SJSA1 (cell line): ENCODE results near the gene POLR2A. TPM values are rescaled to one million over a fixed set of nuclear protein-coding genes. Genes with fewer than 3 reads are reported as not detected.

ENCODE experiments used
- DNase-seq, 2 experiments: peaks; one replicate each; pipeline ENCODE4 v3.0.0-alpha.2; 2015 to 2020; ENCODE audit warnings: low spot score in 2 of 2, low read depth in 1 of 2
- H3K27ac ChIP-seq: fragments of 250-450 bp; sonication (Bioruptor Pico); 2 replicates; pipeline ENCODE4 v1.5.1; 2020; ENCODE audit warnings: mild to moderate bottlenecking, moderate library complexity
- H3K27me3 ChIP-seq: fragments of 250-450 bp; sonication (Bioruptor Pico); replicated peaks from 2 replicates; pipeline ENCODE4 v1.5.1; 2020; ENCODE audit warnings: mild to moderate bottlenecking, moderate library complexity
- H3K36me3 ChIP-seq: fragments of 250-450 bp; sonication (Bioruptor Pico); 2 replicates; pipeline ENCODE4 v1.5.1; 2020; ENCODE audit warnings: mild to moderate bottlenecking
- H3K4me1 ChIP-seq: fragments of 250-450 bp; sonication (Bioruptor Pico); replicated peaks from 2 replicates; pipeline ENCODE4 v1.6.1; 2021; ENCODE audit warnings: mild to moderate bottlenecking
- H3K4me3 ChIP-seq: fragments of 250-450 bp; sonication (Bioruptor Pico); 2 replicates; pipeline ENCODE4 v1.5.1; 2020; ENCODE audit warnings: mild to moderate bottlenecking
- H3K9me3 ChIP-seq: fragments of 250-450 bp; sonication (Bioruptor Pico); replicated peaks from 2 replicates; pipeline ENCODE4 v1.5.1; 2020; ENCODE audit warnings: mild to moderate bottlenecking
- total RNA-seq: library from RNA; depleted of rRNA; stranded (reverse); fragments of >200 nt; shearing (Covaris generic); gene quantifications from 2 replicates; pipeline ENCODE4 v1.2.3, GENCODE V29; 2014

The POLR2A gene
- total RNA-seq, 1 experiment from 2014 or later = 29.3 TPM

- no peak for DNase-seq
- H3K36me3 ChIP-seq = peaks cover 85% of the 10 kb centered on the region
Observed at GRCh38 chr17:7495906-7496434, 11.8 kb downstream of the POLR2A start.

GRCh38 chr17:7496470-7497183 is 12.5 kb downstream of the POLR2A start:
- Histone ChIP-seq H3K4me1 (no peaks in the 10 kb centered on the region), H3K36me3 (peaks cover 86% of the 10 kb centered on the region), H3K27me3 (no peaks in the 10 kb centered on the region), H3K9me3 (no peaks in the 10 kb centered on the region), H3K27ac (no peak overlapping the region), H3K4me3 (no peak overlapping the region)
- DNase-seq = no peak

More at GRCh38 chr17:7495906-7496434, 11.8 kb downstream of the POLR2A start:
- Histone ChIP-seq H3K4me3 (no peak overlapping the region), H3K27me3 (no peaks in the 10 kb centered on the region), H3K4me1 (no peaks in the 10 kb centered on the region), H3K9me3 (no peaks in the 10 kb centered on the region), H3K27ac (no peak overlapping the region)

- DNase-seq = no peak
- H3K27me3 ChIP-seq = no peaks in the 10 kb centered on the region
- H3K9me3 ChIP-seq = no peaks in the 10 kb centered on the region
- H3K27ac ChIP-seq = no peak overlapping the region
- no peak overlapping the region for H3K4me3 ChIP-seq
- no peaks in the 10 kb centered on the region for H3K4me1 ChIP-seq
- peaks cover 86% of the 10 kb centered on the region for H3K36me3 ChIP-seq
Observed at GRCh38 chr17:7497228-7497627, 13.1 kb downstream of the POLR2A start.

- H3K27me3 ChIP-seq = no peaks in the 10 kb centered on the region
- H3K36me3 ChIP-seq = peaks cover 90% of the 10 kb centered on the region
- no peak for DNase-seq
- no peak overlapping the region for H3K4me3 ChIP-seq
- no peaks in the 10 kb centered on the region for H3K9me3 ChIP-seq
- H3K4me1 ChIP-seq = no peaks in the 10 kb centered on the region
- H3K27ac ChIP-seq = no peak overlapping the region
Observed at GRCh38 chr17:7497636-7498035, 13.5 kb downstream of the POLR2A start.

- Histone ChIP-seq H3K27ac (no peak overlapping the region), H3K4me3 (no peak overlapping the region), H3K27me3 (no peaks in the 10 kb centered on the region), H3K9me3 (no peaks in the 10 kb centered on the region), H3K36me3 (peaks cover 96% of the 10 kb centered on the region), H3K4me1 (no peaks in the 10 kb centered on the region)
- DNase-seq = no peak
Observed at GRCh38 chr17:7499161-7499560, 15.0 kb downstream of the POLR2A start.

GRCh38 chr17:7501729-7502128 is 17.6 kb downstream of the POLR2A start:
- no peaks in the 10 kb centered on the region for H3K27me3 ChIP-seq
- no peaks in the 10 kb centered on the region for H3K9me3 ChIP-seq
- H3K4me1 ChIP-seq = no peaks in the 10 kb centered on the region
- H3K4me3 ChIP-seq = no peak overlapping the region
- DNase-seq = no peak
- H3K36me3 ChIP-seq = peaks cover 100% of the 10 kb centered on the region
- no peak overlapping the region for H3K27ac ChIP-seq

GRCh38 chr17:7502171-7502847 is 18.1 kb downstream of the POLR2A start:
- Histone ChIP-seq H3K9me3 (no peaks in the 10 kb centered on the region), H3K36me3 (peaks cover 100% of the 10 kb centered on the region), H3K27me3 (no peaks in the 10 kb centered on the region), H3K4me1 (no peaks in the 10 kb centered on the region), H3K4me3 (no peak overlapping the region), H3K27ac (no peak overlapping the region)
- no peak for DNase-seq

- DNase-seq = no peak
Observed at GRCh38 chr17:7502987-7503386, 18.8 kb downstream of the POLR2A start.

GRCh38 chr17:7503521-7503920 is 19.4 kb downstream of the POLR2A start:
- DNase-seq = no peak
- Histone ChIP-seq H3K4me3 (no peak overlapping the region), H3K4me1 (no peaks in the 10 kb centered on the region), H3K36me3 (peaks cover 100% of the 10 kb centered on the region), H3K27ac (no peak overlapping the region), H3K27me3 (no peaks in the 10 kb centered on the region), H3K9me3 (no peaks in the 10 kb centered on the region)

More at GRCh38 chr17:7502987-7503386, 18.8 kb downstream of the POLR2A start:
- Histone ChIP-seq H3K36me3 (peaks cover 100% of the 10 kb centered on the region), H3K27ac (no peak overlapping the region), H3K9me3 (no peaks in the 10 kb centered on the region), H3K27me3 (no peaks in the 10 kb centered on the region), H3K4me3 (no peak overlapping the region), H3K4me1 (no peaks in the 10 kb centered on the region)

GRCh38 chr17:7508145-7508544 is 24.0 kb downstream of the POLR2A start:
- Histone ChIP-seq H3K36me3 (peaks cover 98% of the 10 kb centered on the region), H3K4me1 (no peaks in the 10 kb centered on the region), H3K27me3 (no peaks in the 10 kb centered on the region), H3K27ac (no peak overlapping the region), H3K4me3 (no peak overlapping the region), H3K9me3 (no peaks in the 10 kb centered on the region)
- no peak for DNase-seq

- H3K27me3 ChIP-seq = no peaks in the 10 kb centered on the region
- H3K4me1 ChIP-seq = no peaks in the 10 kb centered on the region
- peaks cover 98% of the 10 kb centered on the region for H3K36me3 ChIP-seq
- no peaks in the 10 kb centered on the region for H3K9me3 ChIP-seq
- no peak overlapping the region for H3K27ac ChIP-seq
- no peak for DNase-seq
- no peak overlapping the region for H3K4me3 ChIP-seq
Observed at GRCh38 chr17:7508846-7509245, 24.7 kb downstream of the POLR2A start.

GRCh38 chr17:7509937-7510336 is 25.8 kb downstream of the POLR2A start:
- Histone ChIP-seq H3K27ac (no peak overlapping the region), H3K36me3 (peaks cover 97% of the 10 kb centered on the region), H3K9me3 (no peaks in the 10 kb centered on the region), H3K27me3 (no peaks in the 10 kb centered on the region), H3K4me3 (no peak overlapping the region), H3K4me1 (no peaks in the 10 kb centered on the region)
- DNase-seq = no peak

- no peak overlapping the region for H3K4me3 ChIP-seq
Observed at GRCh38 chr17:7511108-7511507, 26.9 kb downstream of the POLR2A start.

GRCh38 chr17:7512105-7512504 is 27.9 kb downstream of the POLR2A start:
- Histone ChIP-seq H3K9me3 (no peaks in the 10 kb centered on the region), H3K36me3 (peaks cover 78% of the 10 kb centered on the region), H3K27ac (no peak overlapping the region), H3K27me3 (no peaks in the 10 kb centered on the region), H3K4me3 (no peak overlapping the region), H3K4me1 (no peaks in the 10 kb centered on the region)
- DNase-seq = no peak

More at GRCh38 chr17:7511108-7511507, 26.9 kb downstream of the POLR2A start:
- Histone ChIP-seq H3K27ac (no peak overlapping the region), H3K27me3 (no peaks in the 10 kb centered on the region), H3K9me3 (no peaks in the 10 kb centered on the region), H3K36me3 (peaks cover 88% of the 10 kb centered on the region), H3K4me1 (no peaks in the 10 kb centered on the region)
- DNase-seq = no peak
